ENCODE results near the gene CELF2.

CELF2 gene

GRCh38 chr10:11307004-11307403, 289.3 kb downstream of the CELF2 start:
- DNase-seq = no peak

- DNase-seq = no peak
Observed at GRCh38 chr10:11307937-11308336, 290.3 kb downstream of the CELF2 start.

- DNase-seq = no peak
Observed at GRCh38 chr10:11311027-11311426, 293.4 kb downstream of the CELF2 start.

- DNase-seq = no peak
Observed at GRCh38 chr10:11313463-11313862, 295.8 kb downstream of the CELF2 start.

- DNase-seq = no peak
Observed at GRCh38 chr10:11317936-11318670, 300.4 kb downstream of the CELF2 start.

GRCh38 chr10:11318826-11319598, 301.3 kb downstream of the CELF2 start:
- DNase-seq = no peak

- no peak for DNase-seq
Observed at GRCh38 chr10:11319990-11320602, 302.4 kb downstream of the CELF2 start.

- no peak for DNase-seq
Observed at GRCh38 chr10:11320809-11321520, 303.3 kb downstream of the CELF2 start.

GRCh38 chr10:11322698-11323097, 305.0 kb downstream of the CELF2 start:
- DNase-seq = no peak

- no peak for DNase-seq
Observed at GRCh38 chr10:11324761-11325321, 307.2 kb downstream of the CELF2 start.

GRCh38 chr10:11325817-11326216, 308.1 kb downstream of the CELF2 start:
- DNase-seq = no peak

GRCh38 chr10:11326241-11326640, 308.6 kb downstream of the CELF2 start:
- no peak for DNase-seq

- DNase-seq = no peak
Observed at GRCh38 chr10:11326913-11327616, 309.4 kb downstream of the CELF2 start.

GRCh38 chr10:11328264-11329061, 310.8 kb downstream of the CELF2 start:
- DNase-seq = no peak

- no peak for DNase-seq
Observed at GRCh38 chr10:11329062-11329673, 311.5 kb downstream of the CELF2 start.

- DNase-seq = no peak
Observed at GRCh38 chr10:11330383-11331045, 312.8 kb downstream of the CELF2 start.

- DNase-seq = no peak
Observed at GRCh38 chr10:11331046-11331577, 313.4 kb downstream of the CELF2 start.

GRCh38 chr10:11331726-11332125, 314.1 kb downstream of the CELF2 start:
- DNase-seq = no peak

GRCh38 chr10:11332846-11333245, 315.2 kb downstream of the CELF2 start:
- no peak for DNase-seq

- no peak for DNase-seq
Observed at GRCh38 chr10:11334436-11334835, 316.8 kb downstream of the CELF2 start.
